Mesenchymal stem cell (in vitro differentiated cells and primary cell): Measurements from ENCODE around the gene CCT8.

Experiments used
- DNase-seq: peaks from one replicate; pipeline ENCODE4 v3.0.0-alpha.2; 2013
- H2AFZ ChIP-seq: one replicate; pipeline ENCODE4 v1.6.1; 2013; ENCODE audit warnings: low read depth, mild to moderate bottlenecking, control low read depth, inconsistent platforms, low read length, moderate library complexity
- H2AK5ac ChIP-seq: 2 replicates; pipeline ENCODE4 v1.6.1; 2013; ENCODE audit warnings: low read length, moderate library complexity, mild to moderate bottlenecking, inconsistent platforms; ENCODE audit not compliant: severe bottlenecking
- H2BK120ac ChIP-seq: one replicate; pipeline ENCODE4 v1.6.1; 2013; ENCODE audit warnings: low read depth, mild to moderate bottlenecking, inconsistent platforms, low read length, moderate library complexity
- H2BK12ac ChIP-seq, 2 experiments: one replicate each; pipeline ENCODE4 v1.6.1; 2013; ENCODE audit warnings: inconsistent platforms in 2 of 2, low read length in 2 of 2, mild to moderate bottlenecking in 2 of 2, moderate library complexity in 2 of 2, control low read depth in 1 of 2
- H2BK15ac ChIP-seq: one replicate; pipeline ENCODE4 v1.6.1; 2013; ENCODE audit warnings: mild to moderate bottlenecking, low read depth, inconsistent platforms; ENCODE audit not compliant: poor library complexity, severe bottlenecking
- H2BK5ac ChIP-seq: 2 replicates; pipeline ENCODE4 v1.6.1; 2013; ENCODE audit warnings: low read depth, mild to moderate bottlenecking, low read length, control low read depth, inconsistent platforms; ENCODE audit not compliant: poor library complexity, severe bottlenecking
- H3K14ac ChIP-seq, 2 experiments: one replicate each; pipeline ENCODE4 v1.6.1; 2013; ENCODE audit warnings: inconsistent platforms in 2 of 2, low read length in 2 of 2, control low read depth in 1 of 2, mild to moderate bottlenecking in 1 of 2, moderate library complexity in 1 of 2
- H3K18ac ChIP-seq, 2 experiments: one replicate each; pipeline ENCODE4 v1.6.1; 2013; ENCODE audit warnings: inconsistent platforms in 2 of 2, low read length in 2 of 2, control low read depth in 1 of 2, low read depth in 1 of 2, mild to moderate bottlenecking in 1 of 2
- H3K23ac ChIP-seq, 2 experiments: one replicate each; pipeline ENCODE4 v1.6.1; 2013; ENCODE audit warnings: inconsistent platforms in 2 of 2, low read length in 2 of 2, mild to moderate bottlenecking in 2 of 2, moderate library complexity in 2 of 2, control low read depth in 1 of 2
- H3K27ac ChIP-seq: 2 replicates; pipeline ENCODE4 v1.5.1; 2013; ENCODE audit warnings: mild to moderate bottlenecking, moderate library complexity, low read length, control low read depth, inconsistent platforms; ENCODE audit not compliant: poor library complexity, severe bottlenecking
- H3K27me3 ChIP-seq, 2 experiments: 2 replicates each; pipeline versions ENCODE4 v1.6.1 to v1.7.0; 2013; ENCODE audit warnings: low read length in 2 of 2, mild to moderate bottlenecking in 2 of 2, moderate library complexity in 2 of 2, control low read depth in 1 of 2, inconsistent platforms in 1 of 2; ENCODE audit not compliant: control insufficient read depth in 1 of 2, insufficient read depth in 1 of 2
- H3K36me3 ChIP-seq, 2 experiments: 2 replicates each; pipeline versions ENCODE4 v1.6.1 to v1.7.0; 2013; ENCODE audit warnings: low read length in 2 of 2, control low read depth in 1 of 2, inconsistent platforms in 1 of 2, low read depth in 1 of 2, mild to moderate bottlenecking in 1 of 2; ENCODE audit not compliant: insufficient read depth in 2 of 2, control insufficient read depth in 1 of 2
- H3K4ac ChIP-seq, 2 experiments: one replicate each; pipeline ENCODE4 v1.6.1; 2013; ENCODE audit warnings: inconsistent platforms in 2 of 2, low read length in 2 of 2, mild to moderate bottlenecking in 2 of 2, moderate library complexity in 2 of 2, control low read depth in 1 of 2, low read depth in 1 of 2
- H3K4me1 ChIP-seq: 2 replicates; pipeline ENCODE4 v1.6.1; 2013; ENCODE audit warnings: low read depth, low read length, control low read depth; ENCODE audit not compliant: control insufficient read depth, insufficient read depth
- H3K4me2 ChIP-seq: 2 replicates; pipeline ENCODE4 v1.6.1; 2013; ENCODE audit warnings: low read length, mild to moderate bottlenecking, inconsistent platforms; ENCODE audit not compliant: poor library complexity, severe bottlenecking
- H3K4me3 ChIP-seq, 2 experiments: 2 replicates each; pipeline versions ENCODE4 v1.5.1 to v1.7.0; 2013; ENCODE audit warnings: low read length in 2 of 2, mild to moderate bottlenecking in 2 of 2, control low read depth in 1 of 2, low read depth in 1 of 2; ENCODE audit not compliant: insufficient read depth in 1 of 2
- H3K79me1 ChIP-seq: replicated peaks from 2 replicates; pipeline ENCODE4 v1.6.1; 2013; ENCODE audit warnings: mild to moderate bottlenecking, control low read depth, low read length, inconsistent platforms; ENCODE audit not compliant: poor library complexity, severe bottlenecking
- H3K9ac ChIP-seq: 2 replicates; pipeline ENCODE4 v1.7.0; 2013; ENCODE audit warnings: mild to moderate bottlenecking, low read length, moderate library complexity
- H3K9me3 ChIP-seq: 2 replicates; pipeline ENCODE4 v1.7.0; 2013; ENCODE audit warnings: mild to moderate bottlenecking, low read length; ENCODE audit not compliant: control insufficient read depth
- H4K8ac ChIP-seq: one replicate; pipeline ENCODE4 v1.6.1; 2013; ENCODE audit warnings: inconsistent platforms, mild to moderate bottlenecking, low read length, moderate library complexity
- H4K91ac ChIP-seq: one replicate; pipeline ENCODE4 v1.6.1; 2013; ENCODE audit warnings: mild to moderate bottlenecking, low read length, inconsistent platforms
- WGBS: methylation state at CpG from one replicate; pipeline ENCODE4 v1.1.7; 2013; ENCODE audit warnings: mixed read lengths; 5-methylcytosine and 5-hydroxymethylcytosine counted together

CCT8 gene

DNA sequence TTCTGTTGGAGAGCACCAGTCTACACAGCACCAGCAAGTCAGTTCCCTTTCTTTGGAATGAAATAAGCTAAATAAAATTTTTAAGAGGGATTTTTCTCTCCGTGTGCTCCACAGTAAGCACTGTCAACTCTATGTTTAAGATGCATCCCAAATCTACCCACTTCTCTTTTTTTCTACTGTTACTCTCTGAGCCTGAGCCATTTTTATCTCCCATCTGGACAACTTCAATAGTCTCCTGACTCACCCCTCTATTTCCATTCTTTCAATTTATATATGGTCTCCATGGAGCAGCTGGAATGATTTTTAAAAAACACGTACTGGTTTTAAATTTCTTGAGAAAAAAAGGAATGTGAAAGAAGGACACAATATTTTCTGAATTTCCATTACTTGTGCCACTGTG is 24.7 kb upstream of the CCT8 start:
- Histone ChIP-seq H2BK12ac (no peak overlapping the region), H3K27me3 (no peaks in the 10 kb centered on the region), H2AFZ (no peak overlapping the region), H3K18ac (no peak overlapping the region), H3K79me1 (no peaks in the 10 kb centered on the region), H3K14ac (no peak overlapping the region), H3K4me1 (peaks cover 2% of the 10 kb centered on the region), H3K9me3 (no peaks in the 10 kb centered on the region), H3K4ac (no peak overlapping the region), H2BK5ac (no peak overlapping the region), H3K23ac (no peak overlapping the region), H2AK5ac (no peak overlapping the region), H2BK120ac (no peak overlapping the region), H3K4me3 (no peak overlapping the region), H4K91ac (no peak overlapping the region), H4K8ac (no peak overlapping the region), H3K36me3 (peaks cover 0 to 7% of the 10 kb centered on the region in 2 experiments), H3K9ac (no peak overlapping the region), H2BK15ac (no peak overlapping the region), H3K27ac (no peak overlapping the region), H3K4me2 (no peak overlapping the region)
- 95% methylated on average over 1 of the region's 2 CpGs for WGBS
- peak; percentile 24 for DNase-seq

GRCh38 chr21:29096218-29097015 is 23.0 kb upstream of the CCT8 start:
- no peak overlapping the region for H3K9ac ChIP-seq
- H3K9me3 ChIP-seq, result no peaks in the 10 kb centered on the region
- H2AK5ac ChIP-seq, result peak overlapping the region; percentile 54
- H3K4me1 ChIP-seq, result peaks cover 3% of the 10 kb centered on the region
- H3K27ac ChIP-seq, result no peak overlapping the region
- no peak overlapping the region for H3K4ac ChIP-seq
- no peak overlapping the region for H4K8ac ChIP-seq
- H3K79me1 ChIP-seq, result no peaks in the 10 kb centered on the region
- no peak overlapping the region for H2BK120ac ChIP-seq
- no peak overlapping the region for H2BK5ac ChIP-seq
- no peak overlapping the region for H3K4me2 ChIP-seq
- peak overlapping the region in 1 of 2 experiments; percentile 66 for H2BK12ac ChIP-seq
- 95% methylated on average over 5 of the region's 8 CpGs for WGBS
- H3K18ac ChIP-seq, result no peak overlapping the region
- no peak for DNase-seq
- H3K36me3 ChIP-seq, result no peaks in the 10 kb centered on the region
- no peak overlapping the region for H2BK15ac ChIP-seq
- H3K4me3 ChIP-seq, result no peak overlapping the region
- no peak overlapping the region for H4K91ac ChIP-seq
- no peaks in the 10 kb centered on the region for H3K27me3 ChIP-seq
- no peak overlapping the region for H3K14ac ChIP-seq
- H2AFZ ChIP-seq, result no peak overlapping the region
- H3K23ac ChIP-seq, result no peak overlapping the region

- H3K4me2 ChIP-seq, result no peak overlapping the region
- peak; percentile 78 for DNase-seq
- peak overlapping the region; percentile 57 for H2AK5ac ChIP-seq
- no peak overlapping the region for H2BK120ac ChIP-seq
- H2BK5ac ChIP-seq, result no peak overlapping the region
- H4K91ac ChIP-seq, result peak overlapping the region; percentile 36
- H3K27ac ChIP-seq, result peak overlapping the region; percentile 47
- peak overlapping the region; percentile 78 for H2AFZ ChIP-seq
- no peaks in the 10 kb centered on the region for H3K9me3 ChIP-seq
- H3K18ac ChIP-seq, result peak overlapping the region; percentile 17 to 46
- H2BK15ac ChIP-seq, result no peak overlapping the region
- no peak overlapping the region for H3K23ac ChIP-seq
- no peaks in the 10 kb centered on the region for H3K36me3 ChIP-seq
- peak overlapping the region in 1 of 2 experiments; percentile 59 for H3K4me3 ChIP-seq
- peaks cover 5% of the 10 kb centered on the region for H3K4me1 ChIP-seq
- peak overlapping the region; percentile 44 to 90 for H2BK12ac ChIP-seq
- peak overlapping the region; percentile 29 for H4K8ac ChIP-seq
- H3K79me1 ChIP-seq, result no peaks in the 10 kb centered on the region
- peak overlapping the region in 1 of 2 experiments; percentile 82 for H3K4ac ChIP-seq
- peak overlapping the region; percentile 85 for H3K9ac ChIP-seq
- H3K27me3 ChIP-seq, result no peaks in the 10 kb centered on the region
- H3K14ac ChIP-seq, result peak overlapping the region in 1 of 2 experiments; percentile 39
- WGBS, result 80% methylated on average over 7 of the region's 9 CpGs
These were observed 18.9 kb upstream of the CCT8 start for GRCh38 chr21:29092102-29092959.

DNA sequence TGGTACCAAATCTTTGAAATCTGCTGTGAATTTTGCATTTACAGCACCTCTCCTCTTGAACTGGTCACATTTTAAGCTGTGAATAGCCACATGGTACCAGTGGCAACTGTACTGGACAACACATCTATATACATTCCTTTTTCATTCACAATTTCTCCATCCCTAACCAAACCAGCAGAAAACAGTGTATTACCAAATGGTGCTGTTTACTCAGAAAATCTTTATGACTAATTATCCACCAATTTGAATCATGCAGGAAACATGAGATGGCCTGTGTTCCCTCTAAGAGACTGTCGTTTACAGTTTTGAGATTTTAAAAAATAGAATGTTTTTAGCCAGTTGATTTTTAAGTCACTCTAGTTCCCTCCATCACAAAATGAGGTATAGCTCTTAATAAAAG is 17.6 kb upstream of the CCT8 start:
- no CpG with 5 or more reads among the region's 1 CpG for WGBS
- no peaks in the 10 kb centered on the region for H3K27me3 ChIP-seq
- no peak overlapping the region for H3K14ac ChIP-seq
- no peak overlapping the region for H3K18ac ChIP-seq
- peak overlapping the region; percentile 10 for H3K27ac ChIP-seq
- H3K4me2 ChIP-seq, result no peak overlapping the region
- H2BK12ac ChIP-seq, result no peak overlapping the region
- H2BK5ac ChIP-seq, result no peak overlapping the region
- no peak overlapping the region for H4K91ac ChIP-seq
- no peak overlapping the region for H3K23ac ChIP-seq
- no peak overlapping the region for H2AFZ ChIP-seq
- peak; percentile 76 for DNase-seq
- H3K9ac ChIP-seq, result peak overlapping the region; percentile 85
- no peaks in the 10 kb centered on the region for H3K79me1 ChIP-seq
- no peak overlapping the region for H4K8ac ChIP-seq
- peaks cover 5% of the 10 kb centered on the region for H3K4me1 ChIP-seq
- H2BK120ac ChIP-seq, result no peak overlapping the region
- no peak overlapping the region for H2BK15ac ChIP-seq
- H2AK5ac ChIP-seq, result no peak overlapping the region
- H3K4ac ChIP-seq, result no peak overlapping the region
- H3K36me3 ChIP-seq, result peaks cover 0 to 7% of the 10 kb centered on the region in 2 experiments
- no peaks in the 10 kb centered on the region for H3K9me3 ChIP-seq
- H3K4me3 ChIP-seq, result no peak overlapping the region
